Neural cell (in vitro differentiated cells): ENCODE data around the gene PRKCE.

ENCODE experiments used
- EP300 ChIP-seq: fragments of 450-650 bp; conservative IDR thresholded peaks from 2 replicates; pipeline ENCODE4 v1.6.1; 2014; ENCODE audit warnings: antibody characterized with exemption, mild to moderate bottlenecking, moderate library complexity; ENCODE audit not compliant: poor library complexity, severe bottlenecking
- EZH2 ChIP-seq: fragments of 200-600, 300-800 bp; shearing (Covaris generic), sonication (generic); IDR thresholded peaks from 2 replicates; pipeline ENCODE4 v1.6.1; 2014; ENCODE audit warnings: antibody characterized with exemption, low read length, borderline replicate concordance, mild to moderate bottlenecking; ENCODE audit not compliant: insufficient read depth, poor library complexity, severe bottlenecking
- MXI1 ChIP-seq: fragments of 450-650 bp; conservative IDR thresholded peaks from 2 replicates; pipeline ENCODE4 v1.6.1; 2014; ENCODE audit warnings: antibody characterized with exemption, mild to moderate bottlenecking; ENCODE audit not compliant: poor library complexity, severe bottlenecking
- POLR2AphosphoS5 ChIP-seq: IDR thresholded peaks from 2 replicates; pipeline ENCODE4 v1.6.1; 2012
- RAD21 ChIP-seq: fragments of 450-650 bp; conservative IDR thresholded peaks from 2 replicates; pipeline ENCODE4 v1.6.1; 2014; ENCODE audit warnings: antibody characterized with exemption, mild to moderate bottlenecking, moderate library complexity
- SMC3 ChIP-seq: fragments of 450-650 bp; conservative IDR thresholded peaks from 2 replicates; pipeline ENCODE4 v1.6.1; 2014; ENCODE audit warnings: antibody characterized with exemption, mild to moderate bottlenecking, moderate library complexity; ENCODE audit not compliant: poor library complexity
- TAF1 ChIP-seq: IDR thresholded peaks from 2 replicates; pipeline ENCODE4 v1.6.1; 2012; ENCODE audit warnings: low read depth
- TF ChIP-seq, protein P1 (sequence below): fragments of 450-650 bp; IDR thresholded peaks from 2 replicates; pipeline ENCODE4 v1.5.1; 2014; ENCODE audit warnings: antibody characterized with exemption, mild to moderate bottlenecking, moderate library complexity; ENCODE audit not compliant: poor library complexity, severe bottlenecking
- TF ChIP-seq, protein P2 (sequence below): IDR thresholded peaks from 2 replicates; pipeline ENCODE4 v1.6.1; 2012; ENCODE audit warnings: borderline replicate concordance

DNA sequence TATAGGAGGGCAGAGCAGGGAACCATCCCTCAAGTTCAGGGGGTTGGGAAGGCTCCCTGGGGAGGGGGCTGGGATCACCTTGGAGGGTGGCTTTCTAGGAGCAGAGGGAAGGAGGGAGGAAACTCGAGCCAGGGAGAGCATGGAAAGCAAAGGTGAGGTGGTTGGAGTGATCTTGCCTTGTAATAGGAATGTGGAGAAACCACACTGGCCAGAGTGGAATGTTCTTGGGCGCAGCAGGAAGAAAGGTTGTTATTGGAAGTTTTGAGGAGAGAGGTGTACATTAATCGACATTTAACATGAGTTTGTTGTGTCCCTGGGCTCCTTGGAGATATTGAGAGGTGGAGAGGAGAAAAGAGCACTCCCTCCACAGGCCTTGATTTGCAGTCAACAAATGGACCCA, 272.2 kb downstream of the PRKCE start:
- TF ChIP-seq, protein P1, sequence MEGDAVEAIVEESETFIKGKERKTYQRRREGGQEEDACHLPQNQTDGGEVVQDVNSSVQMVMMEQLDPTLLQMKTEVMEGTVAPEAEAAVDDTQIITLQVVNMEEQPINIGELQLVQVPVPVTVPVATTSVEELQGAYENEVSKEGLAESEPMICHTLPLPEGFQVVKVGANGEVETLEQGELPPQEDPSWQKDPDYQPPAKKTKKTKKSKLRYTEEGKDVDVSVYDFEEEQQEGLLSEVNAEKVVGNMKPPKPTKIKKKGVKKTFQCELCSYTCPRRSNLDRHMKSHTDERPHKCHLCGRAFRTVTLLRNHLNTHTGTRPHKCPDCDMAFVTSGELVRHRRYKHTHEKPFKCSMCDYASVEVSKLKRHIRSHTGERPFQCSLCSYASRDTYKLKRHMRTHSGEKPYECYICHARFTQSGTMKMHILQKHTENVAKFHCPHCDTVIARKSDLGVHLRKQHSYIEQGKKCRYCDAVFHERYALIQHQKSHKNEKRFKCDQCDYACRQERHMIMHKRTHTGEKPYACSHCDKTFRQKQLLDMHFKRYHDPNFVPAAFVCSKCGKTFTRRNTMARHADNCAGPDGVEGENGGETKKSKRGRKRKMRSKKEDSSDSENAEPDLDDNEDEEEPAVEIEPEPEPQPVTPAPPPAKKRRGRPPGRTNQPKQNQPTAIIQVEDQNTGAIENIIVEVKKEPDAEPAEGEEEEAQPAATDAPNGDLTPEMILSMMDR: no peak
- no peak for TF ChIP-seq EP300
- TF ChIP-seq, protein P2, sequence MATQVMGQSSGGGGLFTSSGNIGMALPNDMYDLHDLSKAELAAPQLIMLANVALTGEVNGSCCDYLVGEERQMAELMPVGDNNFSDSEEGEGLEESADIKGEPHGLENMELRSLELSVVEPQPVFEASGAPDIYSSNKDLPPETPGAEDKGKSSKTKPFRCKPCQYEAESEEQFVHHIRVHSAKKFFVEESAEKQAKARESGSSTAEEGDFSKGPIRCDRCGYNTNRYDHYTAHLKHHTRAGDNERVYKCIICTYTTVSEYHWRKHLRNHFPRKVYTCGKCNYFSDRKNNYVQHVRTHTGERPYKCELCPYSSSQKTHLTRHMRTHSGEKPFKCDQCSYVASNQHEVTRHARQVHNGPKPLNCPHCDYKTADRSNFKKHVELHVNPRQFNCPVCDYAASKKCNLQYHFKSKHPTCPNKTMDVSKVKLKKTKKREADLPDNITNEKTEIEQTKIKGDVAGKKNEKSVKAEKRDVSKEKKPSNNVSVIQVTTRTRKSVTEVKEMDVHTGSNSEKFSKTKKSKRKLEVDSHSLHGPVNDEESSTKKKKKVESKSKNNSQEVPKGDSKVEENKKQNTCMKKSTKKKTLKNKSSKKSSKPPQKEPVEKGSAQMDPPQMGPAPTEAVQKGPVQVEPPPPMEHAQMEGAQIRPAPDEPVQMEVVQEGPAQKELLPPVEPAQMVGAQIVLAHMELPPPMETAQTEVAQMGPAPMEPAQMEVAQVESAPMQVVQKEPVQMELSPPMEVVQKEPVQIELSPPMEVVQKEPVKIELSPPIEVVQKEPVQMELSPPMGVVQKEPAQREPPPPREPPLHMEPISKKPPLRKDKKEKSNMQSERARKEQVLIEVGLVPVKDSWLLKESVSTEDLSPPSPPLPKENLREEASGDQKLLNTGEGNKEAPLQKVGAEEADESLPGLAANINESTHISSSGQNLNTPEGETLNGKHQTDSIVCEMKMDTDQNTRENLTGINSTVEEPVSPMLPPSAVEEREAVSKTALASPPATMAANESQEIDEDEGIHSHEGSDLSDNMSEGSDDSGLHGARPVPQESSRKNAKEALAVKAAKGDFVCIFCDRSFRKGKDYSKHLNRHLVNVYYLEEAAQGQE: no peak
- no peak for TF ChIP-seq RAD21
- no peak for TF ChIP-seq EZH2
- no peak for TF ChIP-seq TAF1
- no peak for TF ChIP-seq POLR2AphosphoS5
- no peak for TF ChIP-seq SMC3
- no peak for TF ChIP-seq MXI1
